Measurements from ENCODE around the gene SYPL1. TPM values are rescaled to one million over a fixed set of nuclear protein-coding genes. Genes with fewer than 3 reads are reported as not detected.

The SYPL1 gene
- total and polyA plus RNA-seq, 9 of the 15 experiments (the other 6 are each of a cell fraction or from before 2014, with no cell fraction given) = 23.8 to 214 (median 70.2) TPM

DNA sequence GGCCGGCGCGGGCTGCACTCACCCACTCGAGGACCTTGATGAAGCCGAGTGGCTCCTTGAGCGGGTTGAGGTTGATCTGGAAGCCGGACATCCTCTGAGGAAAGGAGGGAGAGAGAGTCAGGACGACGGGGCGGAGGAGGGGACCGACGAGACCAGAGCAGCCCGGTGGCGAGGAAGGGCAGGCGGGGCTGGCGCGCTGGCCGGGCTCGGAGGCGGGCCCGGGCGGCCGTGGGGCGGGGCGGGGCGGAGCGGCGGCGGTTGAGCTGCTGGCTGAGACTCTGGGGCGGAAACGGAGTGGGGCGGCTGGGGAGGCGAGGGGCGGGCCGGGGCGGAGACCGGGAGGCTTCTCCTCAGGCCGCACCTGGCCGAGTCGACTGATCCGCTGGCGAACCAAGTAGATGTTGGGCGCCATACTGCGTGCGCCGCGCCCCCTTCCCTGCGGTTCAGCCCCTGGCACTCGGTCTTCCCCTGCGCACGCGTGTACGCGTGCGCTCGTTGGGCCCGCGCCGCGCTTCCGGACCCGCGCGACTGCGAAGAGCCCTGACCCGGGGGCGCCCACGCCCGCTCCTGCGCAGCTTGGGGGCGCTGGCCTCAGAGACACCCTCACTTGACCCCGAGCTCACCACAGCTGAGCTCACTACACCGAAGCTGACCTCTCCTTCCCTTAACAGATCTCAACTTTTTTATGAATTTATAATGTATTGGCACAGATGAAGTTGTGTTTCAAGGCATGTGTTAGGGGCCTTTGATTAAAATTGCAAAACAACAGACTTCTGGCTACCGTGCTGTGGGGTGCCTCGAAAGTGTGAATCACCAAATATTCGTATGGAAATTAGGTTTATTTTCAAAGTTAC, at the start of gene SYPL1 (continued):
- TF ChIP-seq ZNF3 (CRISPR knock-in tag; IDR thresholded peaks at IDR 0.05) (no peak), CREM (IDR thresholded peaks at IDR 0.05; ENCODE audit: low read depth) (peak; percentile 71), POLR2B (IDR thresholded peaks at IDR 0.05; ENCODE audit: low read depth, partially characterized antibody) (peak; percentile 78), ZNF143 (CRISPR knock-in tag; IDR thresholded peaks at IDR 0.05) (0 out of 2 replicates have a peak, but pooled peaks have one; percentile 41), ZBTB40 (IDR thresholded peaks at IDR 0.05) (peak; percentile 61), ZBTB40 (CRISPR knock-in tag; IDR thresholded peaks at IDR 0.05) (no peak), ELF1 (tag; IDR thresholded peaks at IDR 0.05) (peak; percentile 86), ZNF121 (CRISPR knock-in tag; conservative IDR thresholded peaks at IDR 0.05) (0 out of 2 replicates have a peak, but pooled peaks have one; percentile 1), CBX3 (IDR thresholded peaks at IDR 0.05; ENCODE audit: borderline replicate concordance in 1 of 2, low read length in 2 of 2) (peak in 1 of 2 experiments; percentile 50; a peak in 1 of 3 replicates), ZNF778 (CRISPR knock-in tag; IDR thresholded peaks at IDR 0.05) (no peak), ZNF274 (IDR thresholded peaks at IDR 0.05; ENCODE audit: borderline replicate concordance, low read depth, low read length) (no peak; the same call in 1 of the 2 replicates), PCBP1 (IDR thresholded peaks at IDR 0.05; ENCODE audit: low read depth, low read length, poor library complexity, severe bottlenecking) (peak; percentile 93), EGR1 (conservative IDR thresholded peaks at IDR 0.05) (peak; percentile 91), JUNB (CRISPR knock-in tag; conservative IDR thresholded peaks at IDR 0.05) (0 out of 2 replicates have a peak, but pooled peaks have one; percentile 11), SREBF2 (CRISPR knock-in tag; IDR thresholded peaks at IDR 0.05) (no peak), SMARCE1 (IDR thresholded peaks at IDR 0.05) (peak; percentile 49; the same call in 1 of the 2 replicates), MCM3 (IDR thresholded peaks at IDR 0.05) (no peak), NFE2L1 (tag; IDR thresholded peaks at IDR 0.05; ENCODE audit: borderline replicate concordance, low read depth) (no peak), ATF4 (CRISPR knock-in tag; IDR thresholded peaks at IDR 0.05) (peak; percentile 57; the same call in 1 of the 2 replicates)

All from K562 (cell line).